ELR (cell line): ENCODE measurements around the gene CHRNA5.

Source experiments
- DNase-seq: peaks from one replicate; pipeline ENCODE4 v3.0.0-alpha.2; 2015; ENCODE audit warnings: low read depth

Gene CHRNA5

GRCh38 chr15:78640527-78641101 lies 75.3 kb downstream of the CHRNA5 start:
- no peak for DNase-seq

DNA sequence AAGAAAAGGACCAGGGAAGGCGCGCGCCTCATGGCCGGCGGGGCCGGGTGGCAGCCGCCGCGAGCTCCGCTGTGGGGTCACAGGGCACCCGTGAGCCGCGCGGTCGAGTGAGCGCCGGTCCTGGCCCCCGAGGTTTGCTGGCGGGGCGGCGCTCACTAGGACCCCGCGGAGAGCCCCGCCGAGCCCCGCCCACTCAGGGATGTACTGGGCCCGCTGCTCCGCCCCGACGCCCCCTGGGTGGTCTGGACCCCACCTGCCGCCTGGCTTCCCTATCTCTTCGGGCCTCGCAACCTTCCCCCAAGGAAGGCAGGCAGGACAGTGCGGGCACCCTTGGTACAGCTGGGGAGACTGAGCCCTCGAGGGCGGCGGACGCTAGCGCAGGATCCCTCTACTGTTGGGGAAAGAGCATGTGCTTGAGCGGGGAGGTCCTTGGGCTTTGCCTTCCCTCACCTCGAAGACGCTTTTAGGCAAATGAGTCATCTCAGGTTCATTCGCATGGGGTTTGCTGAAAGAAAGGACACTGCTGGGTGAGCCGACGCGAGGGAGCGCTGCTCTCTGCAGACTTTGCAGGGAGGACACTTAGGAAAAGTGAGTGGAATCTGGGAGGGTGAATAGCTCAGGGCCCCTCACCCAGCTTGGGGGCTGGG lies 75.9 kb downstream of the CHRNA5 start, which contains the start of gene CHRNB4:
TSS of gene CHRNB4 (minus strand) at position 109 of the 647 bp plus-strand sequence. CDS start at position 32, 77 bp downstream.
- no peak for DNase-seq

- no peak for DNase-seq
Observed at GRCh38 chr15:78641749-78642275, 76.5 kb downstream of the CHRNA5 start.

DNA sequence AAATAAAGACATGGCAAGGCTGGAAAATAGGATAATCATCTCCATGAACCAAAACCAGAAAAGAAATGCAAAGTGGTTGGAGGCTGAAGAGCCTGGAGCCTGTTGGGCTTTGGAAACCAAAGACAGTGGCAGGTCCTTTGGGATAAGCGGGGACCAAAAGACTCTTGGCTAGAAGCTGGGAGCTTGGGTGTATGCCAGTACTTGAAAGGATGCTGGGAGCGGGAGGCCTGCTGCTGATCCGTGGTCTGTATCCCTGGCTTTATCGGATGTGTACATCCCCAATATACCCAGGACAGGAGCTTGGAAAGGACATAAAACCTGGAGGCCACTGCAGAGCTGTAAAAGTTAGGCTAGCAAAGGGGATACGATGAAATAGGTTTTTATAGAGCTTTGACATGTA lies 77.0 kb downstream of the CHRNA5 start:
- no peak for DNase-seq
